GM19395 (cell line): Measurements from ENCODE around the gene INCENP.

Source experiments
- ATAC-seq: cut with Tn5 transposase; IDR thresholded peaks from one replicate; pipeline ENCODE4 v1.9.1; 2021; ENCODE audit warnings: mild to moderate bottlenecking, moderate library complexity; ENCODE audit not compliant: unreplicated experiment

Gene INCENP

DNA sequence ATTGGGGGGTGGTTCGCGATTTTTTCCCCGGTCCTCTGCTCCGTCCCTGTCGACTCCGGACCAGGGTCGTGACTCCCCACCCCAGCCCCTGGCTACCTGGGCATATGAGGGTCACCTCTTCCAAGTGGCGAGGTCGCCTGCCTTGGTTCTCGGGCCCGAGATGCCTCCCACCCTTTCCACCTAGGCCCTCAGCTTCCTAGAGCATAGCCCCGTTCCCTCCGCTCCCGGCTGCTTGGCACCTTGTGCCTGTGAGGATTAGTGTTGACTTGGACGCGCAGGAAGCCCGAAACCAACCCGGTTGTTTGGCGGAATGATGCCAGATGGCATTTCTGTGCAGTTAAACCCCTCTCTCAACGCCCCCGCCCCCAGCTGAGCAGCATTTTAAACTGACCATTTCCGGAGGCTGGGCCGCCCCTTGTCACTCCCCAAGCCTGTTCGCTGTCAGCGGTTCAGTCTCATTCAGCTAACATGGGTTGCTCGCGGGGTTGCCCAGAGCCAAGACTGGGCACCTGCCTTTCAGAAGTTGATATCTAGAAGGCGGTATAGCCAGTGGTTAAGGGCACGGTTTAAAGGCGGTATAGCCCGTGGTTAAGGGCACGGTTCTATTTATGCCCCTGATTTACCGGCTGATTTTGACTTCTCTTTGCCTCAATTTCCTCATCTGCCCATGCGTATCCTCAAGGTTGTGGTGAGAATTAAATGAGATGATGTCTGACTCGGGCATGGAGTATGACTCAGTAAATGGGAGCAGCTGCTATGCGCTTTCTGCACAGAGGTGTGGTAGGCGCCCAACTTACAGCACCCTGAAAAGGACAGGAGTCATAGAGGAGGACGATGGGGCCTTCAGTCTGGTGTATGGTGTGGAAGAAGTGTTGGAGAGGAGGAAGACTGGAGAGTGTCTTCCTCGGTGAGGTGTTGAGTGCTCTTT, 639 bp downstream of the INCENP start:
- ATAC-seq = peak; percentile 30

DNA sequence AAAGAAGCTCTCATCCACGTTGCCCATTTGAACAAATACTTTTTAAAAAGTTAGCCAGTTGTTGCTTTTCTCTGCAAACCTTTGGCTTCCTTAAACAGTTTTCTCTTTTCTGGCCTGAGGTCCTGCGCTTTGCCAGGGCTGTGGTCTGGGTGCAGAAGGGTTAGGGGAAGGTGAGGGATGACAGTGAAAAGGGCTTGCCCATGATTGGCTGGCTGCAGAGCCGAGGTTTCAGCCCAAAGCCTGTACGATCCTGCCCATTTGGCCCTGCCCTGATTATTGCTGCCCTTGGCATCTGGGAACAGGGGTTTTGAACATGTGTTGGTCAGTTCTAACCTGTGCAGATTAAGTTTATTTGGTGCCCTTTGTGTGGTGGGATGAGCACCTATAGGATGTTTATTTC, 1.5 kb downstream of the INCENP start:
- no peak for ATAC-seq

DNA sequence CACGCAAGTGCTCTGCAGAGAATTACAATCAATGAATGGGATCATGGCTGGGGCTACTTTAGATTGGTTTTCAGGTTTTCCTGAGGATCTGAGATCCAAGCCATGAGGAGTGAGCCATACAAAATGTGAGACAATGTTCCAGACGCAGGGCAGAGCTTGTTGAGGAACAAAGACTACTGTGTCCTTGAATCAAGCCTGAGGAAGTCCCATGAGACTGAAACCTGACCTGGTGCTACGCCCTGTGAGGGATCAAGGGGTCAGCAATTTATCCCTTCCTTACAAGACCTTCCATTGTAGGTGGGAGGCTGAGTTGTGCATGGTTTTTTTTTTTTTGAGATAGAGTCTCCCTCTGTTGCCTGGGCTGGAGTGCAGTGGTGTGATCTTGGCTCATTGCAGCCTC, 2.1 kb downstream of the INCENP start:
- no peak for ATAC-seq

DNA sequence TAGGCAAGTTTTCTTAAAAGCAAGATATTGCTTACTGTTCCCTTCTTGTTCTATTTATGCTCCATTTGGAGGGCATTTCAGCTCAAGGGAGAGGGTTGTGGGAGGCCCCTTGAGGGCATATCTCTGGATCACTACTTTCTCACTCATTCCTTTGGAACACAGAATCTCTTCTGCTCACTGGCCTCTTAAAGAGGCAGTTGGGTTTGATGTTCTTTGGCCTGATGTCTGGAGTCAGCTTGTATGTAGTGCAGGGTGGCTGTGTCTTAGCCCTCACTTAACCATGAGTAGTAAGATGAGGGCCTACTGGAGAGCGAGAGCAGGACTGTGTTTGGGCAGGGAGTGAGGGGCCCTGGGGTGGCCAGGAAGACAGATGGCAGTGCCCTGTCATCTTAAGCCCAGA, 3.6 kb downstream of the INCENP start:
- ATAC-seq = no peak

DNA sequence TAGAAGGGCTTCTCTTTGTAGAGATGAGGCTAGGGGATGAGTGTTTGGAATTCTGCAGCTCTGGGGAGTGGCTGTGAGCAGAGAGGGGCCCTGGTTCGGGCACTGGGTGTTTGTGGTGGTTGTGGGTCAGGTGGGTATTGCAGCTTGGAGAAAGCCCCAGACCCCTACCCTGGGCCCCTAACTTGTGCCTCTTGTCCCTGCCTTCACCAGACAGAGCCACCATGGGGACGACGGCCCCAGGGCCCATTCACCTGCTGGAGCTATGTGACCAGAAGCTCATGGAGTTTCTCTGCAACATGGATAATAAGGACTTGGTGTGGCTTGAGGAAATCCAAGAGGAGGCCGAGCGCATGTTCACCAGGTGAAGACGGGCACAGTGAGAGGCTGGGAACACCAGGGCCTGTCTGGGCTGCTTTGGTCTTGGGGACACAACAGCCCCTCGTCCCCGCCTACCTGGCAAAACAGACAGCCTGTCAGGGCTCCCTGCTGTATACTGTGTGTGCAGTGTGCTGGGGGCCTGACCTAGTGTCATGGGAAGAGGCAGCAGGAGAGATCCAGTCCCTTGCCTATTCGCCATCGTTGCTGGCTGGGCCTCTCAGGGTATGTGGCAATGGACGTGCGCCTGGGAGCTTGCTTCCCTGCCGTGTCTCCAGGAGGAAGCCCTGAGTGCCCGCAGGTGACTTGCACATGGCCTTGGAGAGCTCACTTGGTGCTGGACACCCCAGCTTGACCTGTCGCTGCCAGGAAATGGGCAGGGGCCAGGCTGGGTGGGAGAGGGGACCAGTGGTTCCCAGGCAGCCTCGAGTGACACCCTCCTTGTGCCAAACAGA, 4.3 kb downstream of the INCENP start:
- ATAC-seq = no peak

DNA sequence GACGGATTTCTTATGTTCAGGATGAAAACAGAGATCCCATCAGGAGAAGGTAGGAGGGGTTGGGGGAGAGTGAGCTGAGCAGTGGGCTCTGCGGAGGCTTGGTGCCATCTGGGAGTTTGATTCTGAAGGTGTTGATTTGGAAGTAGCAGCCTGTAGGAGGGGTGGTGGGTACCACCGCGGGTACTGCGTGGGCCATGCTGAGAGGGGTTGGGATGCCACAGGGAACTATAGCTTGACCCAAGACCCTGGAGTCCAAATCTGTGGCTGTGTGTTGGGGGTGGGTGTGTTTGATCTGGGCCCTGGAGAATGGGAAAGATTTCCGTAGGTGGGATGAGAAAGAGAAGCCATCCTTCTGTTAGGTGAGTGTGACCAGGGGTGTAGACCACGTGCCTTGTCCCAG, 5.0 kb downstream of the INCENP start:
- ATAC-seq = no peak

DNA sequence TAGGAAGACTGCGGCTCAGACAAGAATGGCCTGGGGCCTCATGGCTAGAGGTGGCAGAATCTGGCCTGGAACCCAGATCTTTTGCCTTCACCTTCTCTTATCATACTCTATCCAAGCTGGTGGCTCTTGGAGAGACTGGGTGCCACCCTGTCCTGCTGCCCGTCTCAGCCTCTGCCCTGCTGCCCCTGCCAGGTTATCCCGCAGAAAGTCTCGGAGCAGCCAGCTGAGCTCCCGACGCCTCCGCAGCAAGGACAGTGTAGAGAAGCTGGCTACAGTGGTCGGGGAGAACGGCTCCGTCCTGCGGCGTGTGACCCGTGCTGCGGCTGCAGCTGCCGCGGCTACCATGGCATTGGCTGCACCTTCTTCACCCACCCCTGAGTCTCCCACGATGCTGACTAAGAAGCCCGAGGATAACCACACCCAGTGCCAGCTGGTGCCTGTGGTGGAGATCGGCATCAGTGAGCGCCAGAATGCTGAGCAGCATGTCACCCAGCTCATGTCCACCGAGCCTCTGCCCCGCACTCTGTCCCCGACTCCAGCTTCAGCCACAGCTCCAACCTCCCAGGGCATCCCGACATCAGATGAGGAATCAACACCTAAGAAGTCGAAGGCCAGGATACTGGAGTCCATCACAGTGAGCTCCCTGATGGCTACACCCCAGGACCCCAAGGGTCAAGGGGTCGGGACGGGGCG, 5.9 kb downstream of the INCENP start:
- ATAC-seq = no peak

DNA sequence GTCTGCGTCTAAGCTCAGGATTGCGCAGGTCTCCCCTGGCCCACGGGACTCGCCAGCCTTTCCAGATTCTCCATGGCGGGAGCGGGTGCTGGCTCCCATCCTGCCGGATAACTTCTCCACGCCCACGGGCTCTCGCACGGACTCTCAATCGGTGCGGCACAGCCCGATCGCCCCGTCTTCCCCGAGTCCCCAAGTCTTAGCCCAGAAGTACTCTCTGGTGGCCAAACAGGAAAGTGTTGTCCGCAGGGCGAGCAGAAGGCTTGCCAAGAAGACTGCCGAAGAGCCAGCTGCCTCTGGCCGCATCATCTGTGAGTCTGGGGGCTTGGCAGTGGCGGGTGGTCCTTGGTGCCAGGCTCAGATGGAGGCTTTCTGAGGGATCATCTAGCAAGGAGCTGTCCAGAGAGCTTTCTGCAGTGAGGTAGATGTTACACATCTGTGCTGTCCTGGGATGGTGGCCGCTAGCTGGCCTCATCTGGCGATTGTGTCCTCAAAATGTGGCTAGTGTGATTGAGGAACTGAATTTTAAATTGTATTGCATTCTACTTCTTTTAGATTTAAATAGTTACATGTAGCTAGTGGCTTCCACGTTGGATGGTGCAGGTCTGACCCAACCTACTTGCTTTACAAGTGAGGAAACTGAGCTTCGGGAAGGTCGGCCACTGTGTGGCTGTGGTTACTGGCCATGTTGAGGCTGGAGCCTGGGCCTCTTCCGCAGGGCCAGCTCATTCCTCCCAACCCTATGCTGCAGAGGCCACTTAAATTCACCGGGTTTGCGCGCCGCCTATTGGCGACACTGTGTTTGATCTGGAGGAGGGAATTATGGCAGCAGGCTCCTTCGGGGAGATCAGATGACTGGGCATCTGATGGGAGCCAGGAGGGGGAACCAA, 6.7 kb downstream of the INCENP start:
- no peak for ATAC-seq

DNA sequence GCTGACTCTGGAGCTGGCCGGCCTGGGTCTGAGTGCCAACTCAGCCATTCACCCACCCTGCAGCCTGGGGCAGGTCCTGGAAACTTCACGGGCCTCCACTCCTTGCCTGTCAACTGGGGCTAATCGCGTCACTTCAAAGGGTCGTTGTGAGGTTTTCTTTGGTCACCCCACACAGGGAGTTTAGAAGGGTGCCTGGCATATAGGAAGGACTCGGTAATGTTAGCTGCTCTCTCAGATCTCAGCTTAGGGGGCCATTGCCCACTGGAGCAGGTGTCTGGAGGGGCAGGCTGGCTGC, 7.3 kb downstream of the INCENP start:
- no peak for ATAC-seq

DNA sequence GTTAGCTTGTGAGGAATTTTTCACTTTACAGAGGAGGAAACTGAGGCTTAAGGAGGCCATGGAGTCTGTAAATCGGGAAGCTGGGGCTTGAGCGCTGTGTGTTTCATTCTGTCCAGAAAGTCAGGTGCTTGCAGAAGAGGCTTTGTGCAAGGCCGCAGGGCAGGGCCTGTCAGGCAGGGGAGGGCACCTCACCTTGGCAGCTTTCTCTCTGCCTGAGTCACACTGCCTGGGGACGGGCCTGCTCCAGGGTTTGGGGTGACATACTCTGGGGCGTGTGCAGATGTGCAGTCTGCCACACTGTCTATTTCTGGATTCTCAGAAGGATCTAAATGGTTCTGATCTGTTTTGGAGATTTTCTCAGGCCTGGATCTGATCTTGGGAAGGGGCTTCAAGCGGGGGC, 8.4 kb downstream of the INCENP start:
- ATAC-seq = no peak

DNA sequence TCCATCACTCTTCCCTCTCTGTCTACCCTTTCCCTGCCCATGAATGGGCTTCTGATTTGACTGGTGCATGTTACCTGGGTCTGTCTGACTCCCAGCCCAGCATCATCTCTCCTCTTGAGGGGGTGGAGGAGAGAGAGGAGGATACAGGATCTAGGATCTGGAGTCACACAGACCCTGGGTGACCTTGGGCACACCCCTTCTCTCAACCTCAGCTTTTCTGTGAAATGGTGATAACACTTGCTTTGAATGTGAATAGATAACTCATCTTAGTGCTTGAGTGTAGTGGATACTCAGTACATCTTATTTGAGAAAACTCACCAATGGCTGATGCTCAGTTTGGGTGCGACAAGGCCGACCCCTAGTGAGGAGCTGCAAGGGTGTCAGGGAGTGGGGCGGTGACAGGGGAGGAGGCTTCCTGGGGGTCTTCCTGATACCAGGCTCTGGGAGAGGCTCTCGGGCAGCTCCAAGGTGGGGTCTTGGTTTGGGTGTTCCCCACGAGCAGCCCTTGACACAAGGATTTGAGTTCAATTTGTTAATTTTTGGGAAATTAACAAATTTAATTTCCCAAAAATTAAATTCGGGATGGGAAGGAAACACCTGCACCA, 9.0 kb downstream of the INCENP start:
- no peak for ATAC-seq

DNA sequence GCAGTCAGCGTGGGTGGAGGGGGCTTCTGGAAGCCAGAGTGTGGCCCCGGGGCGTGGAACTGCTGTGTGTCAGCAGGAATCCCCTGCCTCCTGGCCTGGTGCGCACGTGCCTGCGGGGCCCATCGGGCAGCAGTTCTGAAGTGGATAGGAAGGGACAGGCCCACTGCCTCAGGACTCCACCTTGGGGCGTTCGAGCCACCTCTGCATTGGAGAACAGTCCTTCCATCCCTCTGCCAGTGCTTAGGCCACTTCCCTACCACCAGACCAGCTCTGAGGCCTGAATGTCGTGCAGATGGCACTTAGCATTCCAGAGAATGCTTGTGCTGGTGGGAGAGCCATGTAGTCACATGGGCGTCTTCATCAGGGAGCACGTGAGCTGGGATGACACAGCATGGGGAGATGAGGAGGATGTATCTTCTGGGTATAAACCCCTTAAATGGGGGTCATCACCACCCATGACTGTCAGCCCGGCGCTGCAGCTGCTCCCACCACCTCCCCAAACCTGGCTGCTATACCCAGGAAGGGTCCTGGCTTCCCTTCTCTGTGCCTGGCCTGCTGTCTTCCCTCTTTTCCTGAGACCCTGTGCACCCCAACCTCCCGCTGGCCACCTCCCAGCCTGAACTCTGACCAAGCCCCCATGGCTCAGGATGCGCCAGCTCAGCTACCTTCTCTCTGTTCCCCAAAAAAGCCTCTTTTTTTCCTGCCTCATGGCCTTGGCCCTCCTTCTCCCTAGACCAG, 9.7 kb downstream of the INCENP start:
- ATAC-seq = no peak

DNA sequence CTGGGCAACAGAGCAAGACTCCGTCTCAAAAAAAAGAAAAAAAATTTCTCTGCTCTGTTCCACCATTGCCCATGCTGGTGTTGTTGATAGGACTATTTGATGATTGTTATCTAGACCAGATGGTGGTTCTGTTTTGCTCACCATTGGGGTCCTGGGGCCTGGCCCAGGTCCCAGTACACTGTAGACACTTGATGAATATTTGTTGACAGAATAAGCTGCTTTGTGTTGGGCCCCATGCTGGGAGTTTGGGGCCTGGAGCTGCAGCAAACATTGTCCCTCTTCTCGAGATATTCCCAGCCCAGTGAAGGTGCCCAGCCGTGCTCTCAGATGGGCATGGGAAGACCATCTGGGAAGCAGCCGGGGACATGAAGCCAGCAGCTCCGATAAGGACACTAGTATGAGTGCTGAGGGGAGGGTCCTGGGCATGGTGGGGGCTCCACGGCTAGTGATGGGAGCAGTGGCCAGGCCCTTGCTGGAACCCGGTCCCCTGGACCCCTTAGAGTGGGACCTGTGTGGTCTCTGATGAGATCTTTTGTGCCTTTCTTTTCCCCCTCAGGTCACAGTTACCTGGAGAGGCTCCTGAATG, 13.6 kb downstream of the INCENP start:
- ATAC-seq = no peak

DNA sequence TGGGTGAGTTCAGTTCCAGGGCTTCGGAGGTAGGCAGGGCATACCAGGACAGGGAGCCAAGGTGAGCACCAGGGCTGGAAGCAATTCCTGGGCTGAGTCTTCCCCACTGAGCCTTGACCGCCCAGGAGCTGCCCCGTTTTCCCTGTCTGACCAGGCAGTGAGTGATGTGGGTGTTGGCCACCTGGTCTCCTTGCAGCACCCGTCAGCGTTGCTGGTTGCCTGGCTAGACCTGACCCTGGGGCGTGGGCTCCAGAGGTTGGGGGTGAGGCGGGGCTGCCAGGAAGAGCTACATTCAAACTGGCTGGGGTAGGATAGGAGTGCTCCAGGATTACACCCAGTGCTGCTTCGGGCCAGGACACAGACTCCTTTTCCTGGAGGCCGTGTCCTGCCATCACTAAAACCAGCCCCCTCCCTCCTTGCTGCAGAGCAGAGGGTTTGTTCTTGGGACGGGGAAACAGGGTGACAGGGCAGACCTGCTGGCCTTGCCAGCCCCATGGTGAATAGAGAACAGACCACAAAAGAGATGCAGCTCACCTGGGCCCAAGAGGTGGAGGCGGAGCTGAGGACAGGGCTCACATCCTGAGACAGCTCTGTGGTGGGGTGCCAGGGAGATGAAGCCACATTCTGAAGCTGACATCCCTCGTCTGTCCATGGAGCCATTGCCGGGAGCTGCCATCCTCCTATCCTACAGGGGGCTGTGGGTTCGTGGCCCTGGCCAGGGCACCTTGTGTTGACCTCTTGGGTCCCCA, 14.2 kb downstream of the INCENP start:
- ATAC-seq = no peak

DNA sequence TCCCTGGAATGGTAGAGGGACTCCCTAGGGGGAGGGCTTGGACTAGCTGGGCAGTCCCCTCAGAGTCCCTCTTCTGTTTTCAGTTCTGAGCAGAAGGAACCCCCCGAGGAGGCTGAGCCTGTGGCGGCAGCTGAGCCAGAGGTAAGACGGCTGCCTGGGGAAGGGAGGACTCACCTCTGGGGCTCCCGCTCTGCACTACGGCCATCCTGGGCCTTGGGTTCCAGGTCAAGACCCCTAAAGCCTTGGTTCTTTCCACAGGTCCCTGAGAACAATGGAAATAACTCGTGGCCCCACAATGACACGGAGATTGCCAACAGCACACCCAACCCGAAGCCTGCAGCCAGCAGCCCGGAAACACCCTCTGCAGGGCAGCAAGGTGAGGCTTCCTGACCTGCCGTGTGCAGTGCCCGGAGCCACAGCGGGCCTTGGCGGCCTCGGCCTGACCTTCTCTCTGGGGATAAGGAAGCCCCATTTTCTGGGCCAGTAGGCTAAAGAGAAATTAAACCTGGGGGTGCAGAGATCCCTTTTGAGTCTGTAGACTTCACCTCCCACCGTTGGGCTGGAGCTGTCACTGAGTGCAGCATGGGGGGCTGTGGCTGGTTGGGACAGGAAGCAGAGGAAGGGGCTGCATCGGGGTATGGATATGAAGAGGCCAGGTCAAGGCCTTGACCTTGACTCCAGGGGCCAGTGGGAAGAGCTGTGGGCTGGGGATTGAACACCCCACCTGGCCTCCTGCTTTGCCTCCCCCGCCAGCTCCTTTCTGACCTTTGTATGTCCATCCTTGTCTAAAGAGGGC, 15.0 kb downstream of the INCENP start:
- no peak for ATAC-seq

DNA sequence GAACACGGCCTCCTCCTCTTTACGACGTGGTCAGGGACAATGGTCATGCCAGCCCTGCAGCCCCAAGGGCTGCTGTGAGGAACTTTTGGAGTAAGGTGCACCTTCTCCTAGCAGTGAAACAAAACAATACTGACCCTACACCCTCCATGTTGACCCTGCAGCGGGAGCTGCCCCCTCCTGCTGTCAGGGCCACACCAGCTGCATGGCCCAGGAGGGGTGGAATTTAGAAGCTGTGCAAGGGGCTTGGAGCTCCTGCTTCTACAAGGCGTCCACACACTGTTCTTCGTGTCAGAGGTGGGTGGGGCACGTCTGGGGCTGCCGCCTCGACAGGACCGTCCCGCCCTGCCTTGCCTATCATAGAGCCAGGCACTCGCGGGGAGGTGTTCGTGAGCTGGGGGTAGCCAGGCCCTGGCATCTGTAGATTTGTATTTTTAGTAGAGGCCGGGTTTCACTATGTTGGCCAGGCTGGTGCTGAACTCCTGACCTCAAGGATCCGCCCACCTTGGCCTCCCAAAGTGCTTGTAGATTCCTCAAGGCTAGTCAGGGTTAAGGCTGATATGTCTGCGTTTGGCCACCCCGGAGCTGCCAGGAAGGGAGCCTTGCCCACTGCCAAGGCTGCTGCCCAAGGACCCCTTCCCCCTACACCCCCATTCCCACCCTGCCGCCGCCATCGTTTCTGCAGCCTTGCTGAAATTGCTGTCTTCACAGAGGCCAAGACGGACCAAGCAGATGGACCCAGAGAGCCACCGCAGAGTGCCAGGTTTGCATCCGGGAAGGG, 15.9 kb downstream of the INCENP start:
- ATAC-seq = no peak
